Measurements from ENCODE around the gene OSBPL9.

DNA sequence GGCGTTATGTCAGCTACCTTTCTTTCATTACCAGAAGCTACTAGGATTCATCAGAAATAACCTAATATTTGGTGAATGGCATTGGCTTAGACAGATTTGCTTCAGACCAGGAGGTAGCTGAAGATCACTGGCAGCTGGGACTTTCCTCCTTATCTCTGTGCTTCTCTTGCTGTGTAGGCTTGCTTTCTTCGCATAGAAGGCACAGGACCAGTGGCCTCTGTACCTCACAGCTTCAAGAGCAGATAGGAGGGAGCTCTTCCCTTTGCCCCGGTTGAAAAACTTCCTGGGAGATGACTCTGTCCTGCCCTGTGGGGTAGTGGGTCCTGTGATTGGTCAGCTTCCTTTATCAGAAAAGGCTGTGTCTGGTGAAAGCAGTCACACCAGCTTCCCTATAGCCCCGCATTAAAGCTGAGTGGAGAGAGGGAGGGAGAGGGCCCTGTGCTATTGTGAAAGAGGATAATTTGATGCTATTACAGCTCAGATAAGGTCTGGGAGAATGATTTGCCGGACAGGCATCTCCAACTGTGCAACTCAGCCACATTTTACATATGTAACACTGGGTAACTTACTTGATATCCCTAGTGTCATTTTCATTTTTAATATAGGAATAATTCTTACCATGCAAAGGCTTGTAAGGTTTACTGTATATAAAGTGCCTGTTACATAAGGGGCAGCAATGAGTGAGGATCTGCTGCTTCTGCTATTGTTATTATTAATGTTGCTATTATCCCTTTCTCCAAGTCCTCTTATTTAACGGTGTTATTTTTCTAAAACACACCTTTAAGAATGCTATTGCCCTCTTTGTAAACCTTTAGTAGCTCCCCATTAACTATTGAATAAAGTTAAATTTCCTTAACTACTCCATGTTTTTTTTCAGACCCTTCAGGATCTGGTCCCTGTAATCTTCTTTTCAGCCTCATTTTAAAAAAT, 31.6 kb downstream of the OSBPL9 start:
- TF ChIP-seq, protein P1, sequence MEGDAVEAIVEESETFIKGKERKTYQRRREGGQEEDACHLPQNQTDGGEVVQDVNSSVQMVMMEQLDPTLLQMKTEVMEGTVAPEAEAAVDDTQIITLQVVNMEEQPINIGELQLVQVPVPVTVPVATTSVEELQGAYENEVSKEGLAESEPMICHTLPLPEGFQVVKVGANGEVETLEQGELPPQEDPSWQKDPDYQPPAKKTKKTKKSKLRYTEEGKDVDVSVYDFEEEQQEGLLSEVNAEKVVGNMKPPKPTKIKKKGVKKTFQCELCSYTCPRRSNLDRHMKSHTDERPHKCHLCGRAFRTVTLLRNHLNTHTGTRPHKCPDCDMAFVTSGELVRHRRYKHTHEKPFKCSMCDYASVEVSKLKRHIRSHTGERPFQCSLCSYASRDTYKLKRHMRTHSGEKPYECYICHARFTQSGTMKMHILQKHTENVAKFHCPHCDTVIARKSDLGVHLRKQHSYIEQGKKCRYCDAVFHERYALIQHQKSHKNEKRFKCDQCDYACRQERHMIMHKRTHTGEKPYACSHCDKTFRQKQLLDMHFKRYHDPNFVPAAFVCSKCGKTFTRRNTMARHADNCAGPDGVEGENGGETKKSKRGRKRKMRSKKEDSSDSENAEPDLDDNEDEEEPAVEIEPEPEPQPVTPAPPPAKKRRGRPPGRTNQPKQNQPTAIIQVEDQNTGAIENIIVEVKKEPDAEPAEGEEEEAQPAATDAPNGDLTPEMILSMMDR (conservative IDR thresholded peaks at IDR 0.05; ENCODE audit: low read depth, low read length) = no peak
- TF ChIP-seq EZH2 (IDR thresholded peaks at IDR 0.05; ENCODE audit: borderline replicate concordance, low read depth, low read length, poor library complexity, severe bottlenecking) = no peak

Data from A673 (cell line).